MM.1S (cell line): ENCODE results near the gene CHAC2.

Experiments used
- DNase-seq: peaks from one replicate; pipeline ENCODE4 v3.0.0-alpha.2; 2015
- H2AFZ ChIP-seq: fragments of 300-600 bp; sonication (generic); 2 replicates; pipeline ENCODE4 v1.6.0; 2016; ENCODE audit warnings: antibody characterized with exemption, low read length
- H3F3A ChIP-seq: fragments of 300-600 bp; sonication (generic); 2 replicates; pipeline ENCODE4 v1.6.1; 2016; ENCODE audit warnings: mild to moderate bottlenecking, antibody characterized with exemption, low read length, moderate library complexity, mixed read lengths; ENCODE audit not compliant: insufficient read depth
- H3K27ac ChIP-seq: fragments of 300-600 bp; sonication (generic); 2 replicates; pipeline ENCODE4 v1.5.1; 2016; ENCODE audit warnings: mild to moderate bottlenecking, low read length
- H3K27me3 ChIP-seq: fragments of 300-600 bp; sonication (generic); replicated peaks from 2 replicates; pipeline ENCODE4 v1.6.0; 2016; ENCODE audit warnings: low read length; ENCODE audit not compliant: insufficient read depth
- H3K36me3 ChIP-seq: fragments of 300-600 bp; sonication (generic); replicated peaks from 2 replicates; pipeline ENCODE4 v1.6.1; 2016; ENCODE audit warnings: mild to moderate bottlenecking, low read length, mixed read lengths; ENCODE audit not compliant: insufficient read depth
- H3K4me1 ChIP-seq: fragments of 300-600 bp; sonication (generic); 2 replicates; pipeline ENCODE4 v1.6.1; 2016; ENCODE audit warnings: low read length, mixed read lengths
- H3K4me2 ChIP-seq: fragments of 300-600 bp; sonication (generic); 2 replicates; pipeline ENCODE4 v1.6.0; 2016; ENCODE audit warnings: low read depth, low read length
- H3K4me3 ChIP-seq: fragments of 300-600 bp; sonication (generic); 2 replicates; pipeline ENCODE4 v1.5.1; 2016; ENCODE audit warnings: low read length, mixed read lengths
- H3K79me2 ChIP-seq: fragments of 300-600 bp; sonication (generic); 2 replicates; pipeline ENCODE4 v1.6.1; 2016; ENCODE audit warnings: mixed run types, low read length, mixed read lengths
- H3K9ac ChIP-seq: fragments of 300-600 bp; sonication (generic); 2 replicates; pipeline ENCODE4 v1.6.1; 2016; ENCODE audit warnings: low read length, mixed read lengths
- H3K9me2 ChIP-seq: fragments of 300-600 bp; sonication (generic); replicated peaks from 2 replicates; pipeline ENCODE4 v1.6.1; 2016; ENCODE audit warnings: mild to moderate bottlenecking, low read length, mixed read lengths; ENCODE audit not compliant: insufficient read depth
- H3K9me3 ChIP-seq: fragments of 300-600 bp; sonication (generic); replicated peaks from 2 replicates; pipeline ENCODE4 v1.6.1; 2016; ENCODE audit warnings: mild to moderate bottlenecking, low read length, mixed read lengths; ENCODE audit not compliant: insufficient read depth
- H4K20me1 ChIP-seq: fragments of 300-600 bp; sonication (generic); 2 replicates; pipeline ENCODE4 v1.6.1; 2016; ENCODE audit warnings: mild to moderate bottlenecking, low read length, moderate library complexity, mixed read lengths; ENCODE audit not compliant: insufficient read depth
- CTCF ChIP-seq: fragments of 300-600 bp; sonication (generic); IDR thresholded peaks from 2 replicates; pipeline ENCODE4 v1.5.1; 2016; ENCODE audit warnings: antibody characterized with exemption, low read length, mixed read lengths
- EZH2 ChIP-seq: fragments of 300-600 bp; sonication (generic); optimal IDR thresholded peaks from 2 replicates; pipeline ENCODE3; 2017; ENCODE audit warnings: low read depth, mild to moderate bottlenecking, antibody characterized with exemption, low read length, mixed read lengths
- EZH2phosphoT487 ChIP-seq: fragments of 300-600 bp; sonication (generic); IDR thresholded peaks from 2 replicates; pipeline ENCODE4 v1.6.1; 2018; ENCODE audit warnings: antibody characterized with exemption, low read length

CHAC2 gene

DNA sequence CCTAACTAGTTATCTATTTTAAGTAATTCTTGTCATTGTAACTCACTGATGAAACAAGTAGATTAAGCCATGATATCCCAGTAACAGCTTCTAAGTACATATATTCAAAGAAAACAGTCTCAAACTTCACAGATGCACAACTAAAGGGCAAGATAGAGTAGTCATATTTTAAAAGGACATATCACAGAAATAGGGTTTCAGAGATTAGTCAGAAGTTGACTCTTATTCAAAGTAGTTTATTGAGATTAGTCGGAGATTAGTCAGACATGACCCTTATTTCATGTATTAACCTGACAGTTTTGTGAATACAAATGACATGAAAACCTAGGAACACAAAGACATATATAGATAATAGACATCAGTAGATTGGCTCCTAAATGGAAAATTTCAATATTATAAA, 15.9 kb upstream of the CHAC2 start:
- no peaks in the 10 kb centered on the region for H3K36me3 ChIP-seq
- DNase-seq: no peak
- H3K4me1 ChIP-seq: peaks cover 35% of the 10 kb centered on the region
- H3K79me2 ChIP-seq: peaks cover 16% of the 10 kb centered on the region
- peak overlapping the region; percentile 50; the same call in 1 of the 2 replicates for H2AFZ ChIP-seq
- TF ChIP-seq CTCF: no peak
- TF ChIP-seq EZH2: no peak
- no peak for TF ChIP-seq EZH2phosphoT487
- H4K20me1 ChIP-seq: no peaks in the 10 kb centered on the region
- peak overlapping the region; percentile 61 for H3K4me2 ChIP-seq
- peak overlapping the region; percentile 82; the same call in 1 of the 2 replicates for H3K27ac ChIP-seq
- H3K4me3 ChIP-seq: peak overlapping the region; percentile 53; the same call in 1 of the 2 replicates
- H3K9me3 ChIP-seq: no peaks in the 10 kb centered on the region
- no peaks in the 10 kb centered on the region for H3K9me2 ChIP-seq
- H3K27me3 ChIP-seq: no peaks in the 10 kb centered on the region
- H3F3A ChIP-seq: peaks cover 27% of the 10 kb centered on the region
- peak overlapping the region; percentile 9; the same call in 1 of the 2 replicates for H3K9ac ChIP-seq

- DNase-seq: no peak
- Histone ChIP-seq H3F3A (peaks cover 27% of the 10 kb centered on the region), H3K4me3 (no peak overlapping the region), H3K27me3 (no peaks in the 10 kb centered on the region), H4K20me1 (no peaks in the 10 kb centered on the region), H3K4me2 (no peak overlapping the region; the same call in 1 of the 2 replicates), H3K9me2 (no peaks in the 10 kb centered on the region), H3K9ac (no peak overlapping the region), H3K79me2 (peaks cover 16% of the 10 kb centered on the region), H3K4me1 (peaks cover 35% of the 10 kb centered on the region), H3K27ac (peak overlapping the region; percentile 82; the same call in 1 of the 2 replicates), H3K9me3 (no peaks in the 10 kb centered on the region), H3K36me3 (no peaks in the 10 kb centered on the region), H2AFZ (no peak overlapping the region)
- no peak for TF ChIP-seq CTCF
- no peak for TF ChIP-seq EZH2phosphoT487
- TF ChIP-seq EZH2: no peak
These were observed 15.2 kb upstream of the CHAC2 start for GRCh38 chr2:53752385-53752784.

DNA sequence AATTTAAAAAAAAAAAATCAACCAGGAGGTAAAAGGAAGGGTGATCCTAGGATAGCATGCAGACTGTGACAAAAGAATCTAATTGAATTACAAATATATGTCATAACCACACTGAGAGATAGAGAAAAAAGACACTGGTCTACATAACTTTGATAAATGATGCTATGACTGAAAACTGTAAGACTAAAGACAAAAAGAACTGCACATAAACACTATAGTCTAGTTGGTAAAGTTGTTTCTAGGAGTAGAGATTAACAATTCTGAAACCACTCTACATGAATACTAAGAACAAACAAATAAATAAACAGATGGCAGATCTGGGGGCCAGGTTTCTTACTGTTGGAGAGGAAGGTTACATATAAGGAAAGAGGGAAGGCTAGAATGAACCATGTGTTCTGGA, 14.6 kb upstream of the CHAC2 start:
- Histone ChIP-seq H4K20me1 (no peaks in the 10 kb centered on the region), H3K27me3 (no peaks in the 10 kb centered on the region), H3K4me3 (no peak overlapping the region), H3K9ac (no peak overlapping the region), H3F3A (peaks cover 27% of the 10 kb centered on the region), H3K4me1 (peaks cover 35% of the 10 kb centered on the region), H3K36me3 (no peaks in the 10 kb centered on the region), H3K4me2 (no peak overlapping the region), H2AFZ (no peak overlapping the region), H3K9me3 (no peaks in the 10 kb centered on the region), H3K9me2 (no peaks in the 10 kb centered on the region), H3K79me2 (peaks cover 16% of the 10 kb centered on the region), H3K27ac (no peak overlapping the region)
- no peak for TF ChIP-seq EZH2
- TF ChIP-seq EZH2phosphoT487: no peak
- DNase-seq: no peak

- H3K9me3 ChIP-seq: no peaks in the 10 kb centered on the region
- no peak overlapping the region for H2AFZ ChIP-seq
- H3K9ac ChIP-seq: no peak overlapping the region
- peaks cover 24% of the 10 kb centered on the region for H3K4me1 ChIP-seq
- H3K4me2 ChIP-seq: no peak overlapping the region
- H4K20me1 ChIP-seq: no peaks in the 10 kb centered on the region
- DNase-seq: no peak
- H3K4me3 ChIP-seq: no peak overlapping the region
- no peaks in the 10 kb centered on the region for H3K36me3 ChIP-seq
- H3K27ac ChIP-seq: no peak overlapping the region
- peaks cover 20% of the 10 kb centered on the region for H3F3A ChIP-seq
- TF ChIP-seq EZH2phosphoT487 (no peak), EZH2 (no peak), CTCF (no peak)
- H3K27me3 ChIP-seq: no peaks in the 10 kb centered on the region
- 0 out of 2 replicates have a peak, but pooled peaks cover 3% of the 10 kb centered on the region for H3K79me2 ChIP-seq
- H3K9me2 ChIP-seq: no peaks in the 10 kb centered on the region
These were observed 12.5 kb upstream of the CHAC2 start for GRCh38 chr2:53755121-53755520.
